ES-I3 (cell line): ENCODE results near the gene RFPL2.
"Not testable (repeated sequence)": the region's sequence is repeated elsewhere in the genome, so short reads cannot be mapped to it uniquely, and the experiment has no call there.

ENCODE experiments used
- H3K36me3 ChIP-seq: 2 replicates; pipeline ENCODE4 v1.6.1; 2013; ENCODE audit warnings: mild to moderate bottlenecking, low read length, control low read depth, moderate library complexity; ENCODE audit not compliant: insufficient read depth
- H3K4me1 ChIP-seq: 2 replicates; pipeline ENCODE4 v1.6.1; 2013; ENCODE audit warnings: mild to moderate bottlenecking, control low read depth, low read length; ENCODE audit not compliant: insufficient read depth
- H3K9ac ChIP-seq: 2 replicates; pipeline ENCODE4 v1.6.1; 2013; ENCODE audit warnings: low read depth, mild to moderate bottlenecking, low read length, moderate library complexity
- H3K9me3 ChIP-seq: 2 replicates; pipeline ENCODE4 v1.6.1; 2013; ENCODE audit warnings: mild to moderate bottlenecking, low read length, moderate library complexity; ENCODE audit not compliant: control insufficient read depth, insufficient read depth

Gene RFPL2

GRCh38 chr22:32164075-32164860 lies 40.6 kb downstream of the RFPL2 start:
- Histone ChIP-seq H3K9ac (no peak overlapping the region), H3K4me1 (no peaks in the 10 kb centered on the region), H3K9me3 (no peaks in the 10 kb centered on the region), H3K36me3 (no peaks in the 10 kb centered on the region)

GRCh38 chr22:32160411-32160810 lies 44.5 kb downstream of the RFPL2 start:
- H3K9me3 ChIP-seq, H3K4me1 ChIP-seq, H3K9ac ChIP-seq, H3K36me3 ChIP-seq: not testable (repeated sequence)

GRCh38 chr22:32158712-32159533 lies 46.0 kb downstream of the RFPL2 start, which contains the start of gene C22orf42:
Gene C22orf42, minus strand, starts transcription at chr22:32159303. Its CDS starts 88 bp downstream, at chr22:32159215.
- Histone ChIP-seq H3K4me1 (no peaks in the 10 kb centered on the region), H3K9ac (no peak within 1 kb of the TSS), H3K9me3 (no peaks in the 10 kb centered on the region), H3K36me3 (no peaks in the 10 kb centered on the region)

GRCh38 chr22:32157632-32158031 lies 47.2 kb downstream of the RFPL2 start:
- H3K4me1 ChIP-seq, H3K36me3 ChIP-seq, H3K9me3 ChIP-seq, H3K9ac ChIP-seq: not testable (repeated sequence)

DNA sequence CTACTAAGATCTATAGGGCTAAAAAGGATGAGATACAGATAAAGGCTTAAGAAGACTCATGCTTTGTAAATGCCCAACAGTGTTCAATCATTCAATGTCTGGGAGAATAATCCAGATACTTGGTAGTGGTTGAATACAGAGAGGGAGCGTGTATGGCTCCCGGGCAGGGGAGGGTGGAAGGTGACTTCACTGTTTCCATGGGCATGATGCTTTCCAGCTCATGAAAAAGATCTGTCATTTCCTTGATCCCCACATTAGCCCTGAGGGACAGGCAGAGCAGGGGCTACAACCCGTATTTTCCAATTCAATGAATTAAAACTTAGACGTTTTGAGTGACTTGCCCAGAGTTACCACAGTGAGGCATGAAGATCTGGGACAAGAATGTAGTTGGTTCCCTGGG lies 50.1 kb downstream of the RFPL2 start:
- not testable (repeated sequence) for H3K36me3 ChIP-seq, H3K4me1 ChIP-seq, H3K9ac ChIP-seq, H3K9me3 ChIP-seq

- not testable (repeated sequence) for H3K4me1 ChIP-seq, H3K9ac ChIP-seq, H3K36me3 ChIP-seq, H3K9me3 ChIP-seq
These were observed 53.2 kb downstream of the RFPL2 start for GRCh38 chr22:32151641-32152040.

DNA sequence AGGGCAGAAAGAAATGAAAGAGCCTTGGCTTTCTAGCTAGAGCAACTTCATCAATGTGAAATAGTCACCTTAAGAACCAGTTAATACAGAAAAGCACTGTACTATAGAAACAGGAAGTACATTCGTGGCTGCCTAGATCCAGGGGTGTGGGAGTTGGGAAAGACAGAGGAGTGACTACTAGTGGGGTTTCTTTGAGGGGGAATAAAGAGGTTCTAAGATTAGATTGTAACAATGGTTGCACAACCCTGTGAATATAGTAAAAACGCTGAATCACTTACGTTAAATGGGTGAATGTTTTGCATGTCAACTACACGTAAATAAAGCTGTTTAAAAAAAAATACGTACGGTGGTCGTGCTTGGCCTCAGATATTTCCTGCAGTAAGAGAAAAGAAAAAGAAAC lies 54.2 kb downstream of the RFPL2 start:
- H3K9ac ChIP-seq, H3K4me1 ChIP-seq, H3K9me3 ChIP-seq: not testable (repeated sequence)

GRCh38 chr22:32148372-32148771 lies 56.5 kb downstream of the RFPL2 start:
- not testable (repeated sequence) for H3K36me3 ChIP-seq, H3K9ac ChIP-seq, H3K9me3 ChIP-seq, H3K4me1 ChIP-seq

More for the DNA sequence above, 54.2 kb downstream of the RFPL2 start:
- H3K36me3 ChIP-seq = not testable (repeated sequence)

DNA sequence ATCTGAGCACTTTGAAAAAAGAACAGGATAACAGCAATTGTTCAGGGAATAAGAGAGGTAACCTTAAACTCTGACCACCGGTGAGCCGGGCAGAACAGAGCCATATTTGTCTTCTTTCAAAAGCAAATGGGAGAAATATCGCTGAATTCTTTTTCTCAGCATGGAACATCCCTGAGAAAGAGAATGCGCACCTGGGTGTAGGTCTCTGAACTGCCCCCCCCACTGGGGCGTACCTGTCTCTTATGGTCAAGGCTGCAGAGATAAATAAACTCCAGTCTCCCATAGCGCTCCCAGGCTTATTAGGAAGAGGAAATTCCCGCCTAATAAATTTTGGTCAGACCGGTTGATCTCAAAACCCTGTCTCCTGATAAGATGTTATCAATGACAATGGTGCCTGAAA lies 57.7 kb downstream of the RFPL2 start:
- not testable (repeated sequence) for H3K4me1 ChIP-seq, H3K9ac ChIP-seq, H3K36me3 ChIP-seq, H3K9me3 ChIP-seq

DNA sequence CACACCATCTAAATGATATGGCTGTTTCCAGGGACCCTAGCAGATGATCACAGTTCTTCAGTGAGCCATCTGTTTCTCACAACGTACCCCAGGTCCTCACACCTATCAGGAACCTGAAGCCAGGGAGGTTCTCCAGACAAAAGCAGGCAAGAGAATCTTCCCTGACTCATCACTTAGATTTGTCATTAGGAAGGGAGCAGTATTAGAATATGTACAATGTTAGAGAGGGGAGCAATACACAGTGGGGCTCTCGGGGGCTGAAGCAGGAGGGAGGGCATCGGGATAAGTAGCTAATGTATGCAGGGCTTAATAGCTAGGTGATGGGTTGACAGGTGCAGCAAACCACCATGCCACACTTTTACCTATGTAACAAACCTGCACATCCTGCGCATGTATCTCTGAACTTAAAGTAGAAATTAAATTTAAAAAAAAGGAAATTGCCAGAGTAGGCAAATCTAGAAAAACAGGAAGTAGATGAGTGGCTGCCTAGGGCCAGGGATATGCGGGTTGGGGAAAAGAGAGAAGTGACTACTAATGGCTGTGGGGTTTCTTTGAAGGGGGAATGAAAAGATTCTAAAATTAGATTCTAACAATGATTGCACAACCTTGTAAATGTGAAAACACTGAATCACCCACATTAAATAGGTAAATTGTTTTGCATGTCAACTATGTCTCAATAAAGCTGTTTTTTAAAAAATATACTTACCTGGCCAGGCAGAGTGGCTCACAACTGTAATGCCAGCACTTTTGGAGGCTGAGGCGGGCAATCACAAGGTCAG lies 60.2 kb downstream of the RFPL2 start:
- Histone ChIP-seq H3K9me3 (no peaks in the 10 kb centered on the region), H3K4me1 (no peaks in the 10 kb centered on the region), H3K9ac (no peak overlapping the region), H3K36me3 (no peaks in the 10 kb centered on the region)

GRCh38 chr22:32142600-32142999 lies 62.3 kb downstream of the RFPL2 start:
- no peaks in the 10 kb centered on the region for H3K9me3 ChIP-seq
- H3K36me3 ChIP-seq = no peaks in the 10 kb centered on the region
- H3K4me1 ChIP-seq = no peaks in the 10 kb centered on the region
- no peak overlapping the region for H3K9ac ChIP-seq

- not testable (repeated sequence) for H3K36me3 ChIP-seq, H3K4me1 ChIP-seq, H3K9me3 ChIP-seq, H3K9ac ChIP-seq
These were observed 64.2 kb downstream of the RFPL2 start for GRCh38 chr22:32140688-32141087.
